K562 (cell line): Measurements from ENCODE around the gene WDR88. TPM values are rescaled to one million over a fixed set of nuclear protein-coding genes. Genes with fewer than 3 reads are reported as not detected.

Experiments used
- BRF2 ChIP-seq: IDR thresholded peaks from 3 replicates; pipeline ENCODE4 v1.6.1; 2011; ENCODE audit warnings: borderline replicate concordance, mild to moderate bottlenecking; ENCODE audit not compliant: insufficient read length, insufficient read depth
- CAMTA2 ChIP-seq: fragments of 250-450 bp; sonication (Bioruptor Pico); conservative IDR thresholded peaks from 2 replicates; pipeline ENCODE4 v1.5.1; 2022
- CREBBP ChIP-seq: IDR thresholded peaks from one replicate; pipeline ENCODE4 v1.6.1; 2012; ENCODE audit warnings: low read depth, mild to moderate bottlenecking, control low read depth, inconsistent platforms, low read length
- KLF16 ChIP-seq: IDR thresholded peaks from 2 replicates; pipeline ENCODE4 v1.6.1; 2016; ENCODE audit warnings: antibody characterized with exemption
- POLR2G ChIP-seq: fragments of 200-400 bp; formaldehyde crosslinking; IDR thresholded peaks from 2 replicates; pipeline ENCODE4 v1.6.1; 2017; ENCODE audit warnings: low read depth, mild to moderate bottlenecking, antibody characterized with exemption, low read length, moderate library complexity
- ZBTB40 ChIP-seq, 2 experiments: fragments of 450-650 bp in 1 of 2; sonication (generic) in 1 of 2; formaldehyde crosslinking in 1 of 2; IDR thresholded peaks; 2 replicates each; pipeline versions ENCODE4 v1.7.1 to v1.9.0; 2016 to 2022; ENCODE audit warnings: inconsistent platforms in 1 of 2, mild to moderate bottlenecking in 1 of 2, missing genetic modification reagents in 1 of 2
- polyA plus RNA-seq, 8 experiments: library from polyadenylated mRNA; depleted of rRNA in 4 of 8; stranded (reverse) in 5 of 8; unstranded in 3 of 8; fragments of >200 nt; fragmentation: Nextera tagmentation in 2 of 8; fragmentation: Illumina TruSeq in 1 of 8; extraction: Ambion mirVana in 2 of 8; extraction: Trizol in 1 of 8; gene quantifications; 2 replicates each; pipeline versions ENCODE4 v1.2.1 to v1.2.3, GENCODE V29; 2011 to 2014; ENCODE audit warnings: inconsistent platforms in 1 of 8, missing spikeins in 1 of 8
- total RNA-seq, 7 experiments: library from RNA; depleted of rRNA in 6 of 7; stranded (reverse); fragments of >200 nt in 6 of 7; fragmentation: Illumina TruSeq in 2 of 7; extraction: Trizol in 2 of 7; gene quantifications; 2 replicates each; pipeline versions ENCODE4 v1.2.1 to v1.2.3, GENCODE V29; 2011 to 2021; ENCODE audit warnings: low replicate concordance in 1 of 7
- TF ChIP-seq, protein P1 (sequence below): sonication (generic); formaldehyde crosslinking; IDR thresholded peaks from 2 replicates; pipeline ENCODE4 v1.8.1; 2023; ENCODE audit warnings: mild to moderate bottlenecking, missing genetic modification reagents

The WDR88 gene
- total and polyA plus RNA-seq, 9 of the 15 experiments (the other 6 are each of a cell fraction or from before 2014, with no cell fraction given) = 0.03 to 0.04 TPM; not detected in 7

GRCh38 chr19:33100894-33101644, 30.8 kb upstream of the WDR88 start (continued):
- TF ChIP-seq BRF2 (no peak), KLF16 (peak; percentile 80), ZBTB40 (IDR thresholded peaks at IDR 0.05) (no peak), ZBTB40 (CRISPR knock-in tag; IDR thresholded peaks at IDR 0.05) (no peak), CAMTA2 (CRISPR knock-in tag) (no peak), POLR2G (no peak), CREBBP (no peak)
- TF ChIP-seq, protein P1, sequence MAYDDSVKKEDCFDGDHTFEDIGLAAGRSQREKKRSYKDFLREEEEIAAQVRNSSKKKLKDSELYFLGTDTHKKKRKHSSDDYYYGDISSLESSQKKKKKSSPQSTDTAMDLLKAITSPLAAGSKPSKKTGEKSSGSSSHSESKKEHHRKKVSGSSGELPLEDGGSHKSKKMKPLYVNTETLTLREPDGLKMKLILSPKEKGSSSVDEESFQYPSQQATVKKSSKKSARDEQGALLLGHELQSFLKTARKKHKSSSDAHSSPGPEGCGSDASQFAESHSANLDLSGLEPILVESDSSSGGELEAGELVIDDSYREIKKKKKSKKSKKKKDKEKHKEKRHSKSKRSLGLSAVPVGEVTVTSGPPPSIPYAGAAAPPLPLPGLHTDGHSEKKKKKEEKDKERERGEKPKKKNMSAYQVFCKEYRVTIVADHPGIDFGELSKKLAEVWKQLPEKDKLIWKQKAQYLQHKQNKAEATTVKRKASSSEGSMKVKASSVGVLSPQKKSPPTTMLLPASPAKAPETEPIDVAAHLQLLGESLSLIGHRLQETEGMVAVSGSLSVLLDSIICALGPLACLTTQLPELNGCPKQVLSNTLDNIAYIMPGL = no peak
